SK-N-SH (cell line): ENCODE data around the gene PPP1R14C. TPM values are rescaled to one million over a fixed set of nuclear protein-coding genes. Genes with fewer than 3 reads are reported as not detected.

Experiments used
- CTCF ChIA-PET: fragments of 300-600, 350-600 bp; formaldehyde crosslinking; extraction: SDS; loops from one replicate; lab custom pipeline; 2021; lab: Yijun Ruan, JAX
- POLR2A ChIA-PET: fragments of 350-600 bp; sonication (Branson Sonifier 250); formaldehyde crosslinking; extraction: SDS; loops from one replicate; lab custom pipeline; 2020; ENCODE audit warnings: antibody characterized with exemption, inconsistent platforms; lab: Yijun Ruan, JAX
- DNase-seq: peaks from one replicate; pipeline ENCODE4 v3.0.0; 2012
- H2AFZ ChIP-seq: fragments of 200-600 bp; sonication (generic); 2 replicates; pipeline ENCODE4 v1.8.1; 2016; ENCODE audit warnings: antibody characterized with exemption, mild to moderate bottlenecking, low read depth
- H3F3A ChIP-seq: fragments of 200-600 bp; sonication (generic); replicated peaks from 2 replicates; pipeline ENCODE3; 2016; ENCODE audit warnings: antibody characterized with exemption, mild to moderate bottlenecking; ENCODE audit not compliant: insufficient read depth
- H3K27ac ChIP-seq, 2 experiments: fragments of 200-500 bp in 1 of 2; fragments of 200-600 bp in 1 of 2; sonication (Bioruptor generic) in 1 of 2; sonication (generic), shearing (Covaris generic) in 1 of 2; 2 replicates each; pipeline versions ENCODE4 v1.5.1 to v1.6.1; 2014 to 2016; ENCODE audit warnings: low read depth in 2 of 2, inconsistent platforms in 1 of 2, low read length in 1 of 2, mild to moderate bottlenecking in 1 of 2, mixed read lengths in 1 of 2
- H3K27me3 ChIP-seq: fragments of 200-600 bp; sonication (generic), shearing (Covaris generic); 2 replicates; pipeline ENCODE4 v1.6.1; 2016; ENCODE audit warnings: mixed run types; ENCODE audit not compliant: insufficient read depth
- H3K36me3 ChIP-seq, 2 experiments: fragments of 200-500 bp in 1 of 2; fragments of 200-600 bp in 1 of 2; sonication (Bioruptor generic) in 1 of 2; sonication (generic) in 1 of 2; replicated peaks in 1 of 2; 2 replicates each; pipeline versions ENCODE3 to v1.5.1; 2014 to 2016; ENCODE audit warnings: low read length in 1 of 2, mild to moderate bottlenecking in 1 of 2; ENCODE audit not compliant: insufficient read depth in 2 of 2, control insufficient read depth in 1 of 2
- H3K4me1 ChIP-seq, 2 experiments: fragments of 200-500 bp in 1 of 2; fragments of 200-600 bp in 1 of 2; sonication (Bioruptor generic) in 1 of 2; sonication (generic), shearing (Covaris generic) in 1 of 2; 2 replicates each; pipeline versions ENCODE4 v1.5.1 to v1.6.1; 2014 to 2016; ENCODE audit warnings: low read depth in 1 of 2, low read length in 1 of 2, mixed run types in 1 of 2; ENCODE audit not compliant: insufficient read depth in 2 of 2, control insufficient read depth in 1 of 2
- H3K4me2 ChIP-seq: fragments of 200-600 bp; sonication (generic), shearing (Covaris generic); 2 replicates; pipeline ENCODE4 v1.6.1; 2017; ENCODE audit warnings: mixed run types
- H3K4me3 ChIP-seq, 2 experiments: fragments of 200-500 bp in 1 of 2; fragments of 200-600 bp in 1 of 2; sonication (Bioruptor generic) in 1 of 2; sonication (generic), shearing (Covaris generic) in 1 of 2; 2 replicates each; pipeline versions ENCODE4 v1.5.1 to v1.8.1; 2014 to 2016; ENCODE audit warnings: low read depth in 2 of 2, inconsistent platforms in 1 of 2, low read length in 1 of 2, mild to moderate bottlenecking in 1 of 2, mixed read lengths in 1 of 2, moderate library complexity in 1 of 2
- H3K79me2 ChIP-seq: fragments of 200-600 bp; sonication (generic); 2 replicates; pipeline ENCODE4 v1.8.1; 2017; ENCODE audit warnings: mild to moderate bottlenecking; ENCODE audit not compliant: insufficient read depth
- H3K9ac ChIP-seq: fragments of 200-600 bp; sonication (generic); 2 replicates; pipeline ENCODE4 v1.6.1; 2017; ENCODE audit warnings: mixed run types
- H3K9me2 ChIP-seq: fragments of 200-600 bp; sonication (generic); 2 replicates; pipeline ENCODE4 v1.6.1; 2017; ENCODE audit warnings: mixed run types
- H3K9me3 ChIP-seq: fragments of 200-600 bp; sonication (generic); 2 replicates; pipeline ENCODE4 v1.6.1; 2017; ENCODE audit warnings: mixed run types, mild to moderate bottlenecking, moderate library complexity
- H4K20me1 ChIP-seq: fragments of 200-600 bp; sonication (generic); 2 replicates; pipeline ENCODE4 v1.6.1; 2017; ENCODE audit warnings: mild to moderate bottlenecking, mixed run types; ENCODE audit not compliant: insufficient read depth
- CTCF ChIP-seq: fragments of 200-600 bp; sonication (generic); IDR thresholded peaks from 2 replicates; pipeline ENCODE4 v1.6.1; 2017; ENCODE audit warnings: antibody characterized with exemption, mild to moderate bottlenecking, moderate library complexity
- ELF1 ChIP-seq: IDR thresholded peaks from 2 replicates; pipeline ENCODE4 v1.4.0; 2012
- EZH2phosphoT487 ChIP-seq: fragments of 200-600 bp; sonication (generic); IDR thresholded peaks from 2 replicates; pipeline ENCODE4 v1.6.1; 2017; ENCODE audit warnings: low read depth, mixed run types, mild to moderate bottlenecking, antibody characterized with exemption, moderate library complexity, borderline replicate concordance
- FOXJ3 ChIP-seq: sonication (generic); formaldehyde crosslinking; IDR thresholded peaks from 2 replicates; pipeline ENCODE4 v1.5.1; 2020; ENCODE audit warnings: mild to moderate bottlenecking, missing genetic modification reagents
- FOXM1 ChIP-seq: IDR thresholded peaks from 2 replicates; pipeline ENCODE4 v1.4.0; 2012; ENCODE audit warnings: low read depth, mild to moderate bottlenecking
- GABPA ChIP-seq: IDR thresholded peaks from 2 replicates; pipeline ENCODE4 v1.4.0; 2012; ENCODE audit warnings: low read depth, mild to moderate bottlenecking
- NFIC ChIP-seq: IDR thresholded peaks from 2 replicates; pipeline ENCODE4 v1.4.0; 2012; ENCODE audit warnings: borderline replicate concordance
- POLR2AphosphoS5 ChIP-seq: IDR thresholded peaks from 2 replicates; pipeline ENCODE4 v1.6.1; 2012; ENCODE audit warnings: low read depth, low read length
- RFX5 ChIP-seq: IDR thresholded peaks from 2 replicates; pipeline ENCODE4 v1.6.1; 2012; ENCODE audit warnings: mild to moderate bottlenecking, improper control_type of control experiment, low read length
- SIN3A ChIP-seq: IDR thresholded peaks from 2 replicates; pipeline ENCODE4 v1.6.1; 2012; ENCODE audit warnings: low read depth, mild to moderate bottlenecking, low read length, moderate library complexity, borderline replicate concordance
- SMC3 ChIP-seq: IDR thresholded peaks from 2 replicates; pipeline ENCODE4 v1.6.1; 2012; ENCODE audit warnings: low read depth, low read length, improper control_type of control experiment
- TCF12 ChIP-seq: IDR thresholded peaks from 2 replicates; pipeline ENCODE4 v1.4.0; 2012
- TEAD4 ChIP-seq: IDR thresholded peaks from 2 replicates; pipeline ENCODE4 v1.4.0; 2012; ENCODE audit warnings: mild to moderate bottlenecking, borderline replicate concordance; ENCODE audit not compliant: insufficient read depth
- USF1 ChIP-seq: IDR thresholded peaks from 2 replicates; pipeline ENCODE4 v1.4.0; 2012; ENCODE audit warnings: low read depth, borderline replicate concordance
- USF2 ChIP-seq: fragments of 150-350 bp; IDR thresholded peaks from 2 replicates; pipeline ENCODE4 v1.6.1; 2017; ENCODE audit warnings: antibody characterized with exemption, low read length, low read depth, borderline replicate concordance
- YY1 ChIP-seq: IDR thresholded peaks from 2 replicates; pipeline ENCODE4 v1.4.0; 2012; ENCODE audit warnings: low read depth, mild to moderate bottlenecking
- WGBS: methylation state at CpG from one replicate; pipeline ENCODE4 v1.1.6; 2017; ENCODE audit warnings: low lambda C conversion rate; 5-methylcytosine and 5-hydroxymethylcytosine counted together
- polyA plus RNA-seq, 3 experiments: library from polyadenylated mRNA; depleted of rRNA; stranded (reverse); fragments of >200 nt; gene quantifications; 2 replicates each; pipeline ENCODE4 v1.2.3, GENCODE V29; 2012
- TF ChIP-seq, protein P1 (sequence below): IDR thresholded peaks from 2 replicates; pipeline ENCODE4; 2012
- TF ChIP-seq, protein P2 (sequence below): fragments of 150-350 bp; IDR thresholded peaks from 2 replicates; pipeline ENCODE4 v1.6.1; 2016; ENCODE audit warnings: mild to moderate bottlenecking, low read depth, low read length

Gene PPP1R14C
- polyA plus RNA-seq, 1 of the 3 experiments (the other 2 are of a cell fraction), result not detected

- H3K27me3 ChIP-seq, result peaks cover 46% of the 10 kb centered on the region; the same call in 1 of the 2 replicates
- WGBS, result 11% methylated on average over 9 of the region's 10 CpGs
- no peak overlapping the region for H2AFZ ChIP-seq
- no peaks in the 10 kb centered on the region for H4K20me1 ChIP-seq
- no peak overlapping the region for H3K4me2 ChIP-seq
- H3K79me2 ChIP-seq, result no peaks in the 10 kb centered on the region
- ChIA-PET CTCF (interaction anchor here (2.6 kb wide), 1 partner anchor 17 kb away, joined by 11 read pairs; no protein-coding TSS in a partner anchor), POLR2A (no interaction called here)
- H3K9ac ChIP-seq, result no peak overlapping the region
- no peaks in the 10 kb centered on the region for H3F3A ChIP-seq
- no peaks in the 10 kb centered on the region for H3K36me3 ChIP-seq
- H3K27ac ChIP-seq, result no peak overlapping the region
- TF ChIP-seq FOXM1 (no peak), SIN3A (no peak), CTCF (no peak), USF1 (no peak), POLR2AphosphoS5 (no peak), USF2 (no peak), RFX5 (no peak), TCF12 (no peak), SMC3 (no peak), ELF1 (no peak), NFIC (no peak), GABPA (no peak), EZH2phosphoT487 (no peak), TEAD4 (no peak), FOXJ3 (CRISPR knock-in tag) (no peak), YY1 (no peak)
- TF ChIP-seq, protein P1, sequence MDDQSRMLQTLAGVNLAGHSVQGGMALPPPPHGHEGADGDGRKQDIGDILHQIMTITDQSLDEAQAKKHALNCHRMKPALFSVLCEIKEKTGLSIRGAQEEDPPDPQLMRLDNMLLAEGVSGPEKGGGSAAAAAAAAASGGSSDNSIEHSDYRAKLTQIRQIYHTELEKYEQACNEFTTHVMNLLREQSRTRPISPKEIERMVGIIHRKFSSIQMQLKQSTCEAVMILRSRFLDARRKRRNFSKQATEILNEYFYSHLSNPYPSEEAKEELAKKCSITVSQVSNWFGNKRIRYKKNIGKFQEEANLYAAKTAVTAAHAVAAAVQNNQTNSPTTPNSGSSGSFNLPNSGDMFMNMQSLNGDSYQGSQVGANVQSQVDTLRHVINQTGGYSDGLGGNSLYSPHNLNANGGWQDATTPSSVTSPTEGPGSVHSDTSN, result no peak
- TF ChIP-seq, protein P2, sequence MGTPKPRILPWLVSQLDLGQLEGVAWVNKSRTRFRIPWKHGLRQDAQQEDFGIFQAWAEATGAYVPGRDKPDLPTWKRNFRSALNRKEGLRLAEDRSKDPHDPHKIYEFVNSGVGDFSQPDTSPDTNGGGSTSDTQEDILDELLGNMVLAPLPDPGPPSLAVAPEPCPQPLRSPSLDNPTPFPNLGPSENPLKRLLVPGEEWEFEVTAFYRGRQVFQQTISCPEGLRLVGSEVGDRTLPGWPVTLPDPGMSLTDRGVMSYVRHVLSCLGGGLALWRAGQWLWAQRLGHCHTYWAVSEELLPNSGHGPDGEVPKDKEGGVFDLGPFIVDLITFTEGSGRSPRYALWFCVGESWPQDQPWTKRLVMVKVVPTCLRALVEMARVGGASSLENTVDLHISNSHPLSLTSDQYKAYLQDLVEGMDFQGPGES, result no peak
- TF ChIP-seq, all 33 proteins: peak for 0
- H3K4me3 ChIP-seq, result no peak overlapping the region
- DNase-seq, result no peak
- H3K9me3 ChIP-seq, result no peaks in the 10 kb centered on the region
- no peaks in the 10 kb centered on the region for H3K9me2 ChIP-seq
- H3K4me1 ChIP-seq, result no peaks in the 10 kb centered on the region
Observed at GRCh38 chr6:150098155-150098554, 44.7 kb upstream of the PPP1R14C start.
